K562 (cell line): ENCODE results near the gene MEIOB. TPM values are rescaled to one million over a fixed set of nuclear protein-coding genes. Genes with fewer than 3 reads are reported as not detected.
A peak's percentile ranks its signal among the peaks of the same experiment; 100 is the strongest.

Experiments
- CTBP1 ChIP-seq: fragments of 450-650 bp; IDR thresholded peaks from 2 replicates; pipeline ENCODE4 v1.6.1; 2016; ENCODE audit warnings: borderline replicate concordance
- FOXA3 ChIP-seq, 2 experiments: fragments of 450-650 bp in 1 of 2; sonication (generic) in 1 of 2; formaldehyde crosslinking; IDR thresholded peaks in 1 of 2; conservative IDR thresholded peaks in 1 of 2; 2 replicates each; pipeline versions ENCODE4 v1.4.0 to v1.8.0; 2020 to 2022; ENCODE audit warnings: mild to moderate bottlenecking in 2 of 2, missing genetic modification reagents in 1 of 2
- MAFK ChIP-seq: IDR thresholded peaks from 2 replicates; pipeline ENCODE4 v1.6.1; 2011; ENCODE audit warnings: low read length, improper control_type of control experiment
- MEIS2 ChIP-seq: fragments of 450-650 bp; IDR thresholded peaks from 2 replicates; pipeline ENCODE4 v1.6.1; 2014; ENCODE audit warnings: mild to moderate bottlenecking; ENCODE audit not compliant: partially characterized antibody
- PHB2 ChIP-seq: fragments of 450-650 bp; IDR thresholded peaks from 2 replicates; pipeline ENCODE4 v1.6.1; 2017; ENCODE audit warnings: low read depth
- SAFB ChIP-seq: fragments of 200-400 bp; formaldehyde crosslinking; IDR thresholded peaks from 2 replicates; pipeline ENCODE4 v1.6.1; 2017; ENCODE audit warnings: low read depth, low read length, borderline replicate concordance
- ZNF639 ChIP-seq, 2 experiments: fragments of 200-800 bp in 1 of 2; sonication (Bioruptor generic) in 1 of 2; sonication (generic) in 1 of 2; formaldehyde crosslinking in 1 of 2; IDR thresholded peaks in 1 of 2; conservative IDR thresholded peaks in 1 of 2; 2 replicates each; pipeline versions ENCODE4 v1.5.0 to v1.6.1; 2016 to 2020; ENCODE audit warnings: missing compliant biosample characterization in 1 of 2, missing genetic modification characterization in 1 of 2, missing genetic modification reagents in 1 of 2
- polyA plus RNA-seq, 8 experiments: library from polyadenylated mRNA; depleted of rRNA in 4 of 8; stranded (reverse) in 5 of 8; unstranded in 3 of 8; fragments of >200 nt; fragmentation: Nextera tagmentation in 2 of 8; fragmentation: Illumina TruSeq in 1 of 8; extraction: Ambion mirVana in 2 of 8; extraction: Trizol in 1 of 8; gene quantifications; 2 replicates each; pipeline versions ENCODE4 v1.2.1 to v1.2.3, GENCODE V29; 2011 to 2014; ENCODE audit warnings: inconsistent platforms in 1 of 8, missing spikeins in 1 of 8
- total RNA-seq, 7 experiments: library from RNA; depleted of rRNA in 6 of 7; stranded (reverse); fragments of >200 nt in 6 of 7; fragmentation: Illumina TruSeq in 2 of 7; extraction: Trizol in 2 of 7; gene quantifications; 2 replicates each; pipeline versions ENCODE4 v1.2.1 to v1.2.3, GENCODE V29; 2011 to 2021; ENCODE audit warnings: low replicate concordance in 1 of 7
- TF ChIP-seq, protein P1 (sequence below), 2 experiments: IDR thresholded peaks; 2 replicates each; pipeline ENCODE4 v1.6.1; 2012; ENCODE audit warnings: improper control_type of control experiment in 2 of 2, low read depth in 2 of 2, low read length in 2 of 2, borderline replicate concordance in 1 of 2
- TF ChIP-seq, protein P2 (sequence below): fragments of 250-450 bp; sonication (Bioruptor Pico); IDR thresholded peaks from 2 replicates; pipeline ENCODE4 v1.5.0; 2022; ENCODE audit warnings: mild to moderate bottlenecking

Gene MEIOB
- total and polyA plus RNA-seq, 9 of the 15 experiments (the other 6 are each of a cell fraction or from before 2014, with no cell fraction given): 25.4 to 203 (median 97.6) TPM

GRCh38 chr16:1871974-1872635 is at the start of gene MEIOB (continued):
- TF ChIP-seq ZNF639 (CRISPR knock-in tag; conservative IDR thresholded peaks at IDR 0.05 in 1 of 2, IDR thresholded peaks at IDR 0.05 in 1 of 2): peak in 1 of 2 experiments; percentile 34; a peak in 1 of 4 replicates
- no peak for TF ChIP-seq MEIS2
- no peak for TF ChIP-seq SAFB
- TF ChIP-seq, protein P1, sequence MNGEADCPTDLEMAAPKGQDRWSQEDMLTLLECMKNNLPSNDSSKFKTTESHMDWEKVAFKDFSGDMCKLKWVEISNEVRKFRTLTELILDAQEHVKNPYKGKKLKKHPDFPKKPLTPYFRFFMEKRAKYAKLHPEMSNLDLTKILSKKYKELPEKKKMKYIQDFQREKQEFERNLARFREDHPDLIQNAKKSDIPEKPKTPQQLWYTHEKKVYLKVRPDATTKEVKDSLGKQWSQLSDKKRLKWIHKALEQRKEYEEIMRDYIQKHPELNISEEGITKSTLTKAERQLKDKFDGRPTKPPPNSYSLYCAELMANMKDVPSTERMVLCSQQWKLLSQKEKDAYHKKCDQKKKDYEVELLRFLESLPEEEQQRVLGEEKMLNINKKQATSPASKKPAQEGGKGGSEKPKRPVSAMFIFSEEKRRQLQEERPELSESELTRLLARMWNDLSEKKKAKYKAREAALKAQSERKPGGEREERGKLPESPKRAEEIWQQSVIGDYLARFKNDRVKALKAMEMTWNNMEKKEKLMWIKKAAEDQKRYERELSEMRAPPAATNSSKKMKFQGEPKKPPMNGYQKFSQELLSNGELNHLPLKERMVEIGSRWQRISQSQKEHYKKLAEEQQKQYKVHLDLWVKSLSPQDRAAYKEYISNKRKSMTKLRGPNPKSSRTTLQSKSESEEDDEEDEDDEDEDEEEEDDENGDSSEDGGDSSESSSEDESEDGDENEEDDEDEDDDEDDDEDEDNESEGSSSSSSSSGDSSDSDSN (IDR thresholded peaks at IDR 0.05; ENCODE audit: borderline replicate concordance in 1 of 2, low read depth in 2 of 2, low read length in 2 of 2): no peak
- no peak for TF ChIP-seq PHB2
- TF ChIP-seq, protein P2, sequence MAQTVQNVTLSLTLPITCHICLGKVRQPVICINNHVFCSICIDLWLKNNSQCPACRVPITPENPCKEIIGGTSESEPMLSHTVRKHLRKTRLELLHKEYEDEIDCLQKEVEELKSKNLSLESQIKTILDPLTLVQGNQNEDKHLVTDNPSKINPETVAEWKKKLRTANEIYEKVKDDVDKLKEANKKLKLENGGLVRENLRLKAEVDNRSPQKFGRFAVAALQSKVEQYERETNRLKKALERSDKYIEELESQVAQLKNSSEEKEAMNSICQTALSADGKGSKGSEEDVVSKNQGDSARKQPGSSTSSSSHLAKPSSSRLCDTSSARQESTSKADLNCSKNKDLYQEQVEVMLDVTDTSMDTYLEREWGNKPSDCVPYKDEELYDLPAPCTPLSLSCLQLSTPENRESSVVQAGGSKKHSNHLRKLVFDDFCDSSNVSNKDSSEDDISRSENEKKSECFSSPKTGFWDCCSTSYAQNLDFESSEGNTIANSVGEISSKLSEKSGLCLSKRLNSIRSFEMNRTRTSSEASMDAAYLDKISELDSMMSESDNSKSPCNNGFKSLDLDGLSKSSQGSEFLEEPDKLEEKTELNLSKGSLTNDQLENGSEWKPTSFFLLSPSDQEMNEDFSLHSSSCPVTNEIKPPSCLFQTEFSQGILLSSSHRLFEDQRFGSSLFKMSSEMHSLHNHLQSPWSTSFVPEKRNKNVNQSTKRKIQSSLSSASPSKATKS (CRISPR knock-in tag): no peak
- no peak for TF ChIP-seq MAFK
- TF ChIP-seq CTBP1: peak; percentile 54; the same call in 1 of the 2 replicates
- TF ChIP-seq FOXA3 (CRISPR knock-in tag; conservative IDR thresholded peaks at IDR 0.05 in 1 of 2, IDR thresholded peaks at IDR 0.05 in 1 of 2): no peak
